IMR-90 (cell line): ENCODE measurements around the gene RING1. TPM values are rescaled to one million over a fixed set of nuclear protein-coding genes. Genes with fewer than 3 reads are reported as not detected.
A peak's percentile ranks its signal among the peaks of the same experiment; 100 is the strongest.

Experiments
- ATAC-seq: fragments of 200-7000 bp; cut with Tn5 transposase; 2 replicates; pipeline ENCODE4 v1.9.1; 2020; ENCODE audit warnings: low read depth, mild to moderate bottlenecking, moderate library complexity
- BruUV-seq: library from RNA; stranded (reverse); fragments of 400-500 nt; replicated peaks from 2 replicates; lab custom pipeline; 2021; lab: Mats Ljungman, UMichigan
- CTCF ChIA-PET: fragments of 300-600 bp; formaldehyde crosslinking; extraction: SDS; loops from one replicate; lab custom pipeline; 2021; ENCODE audit warnings: antibody characterized with exemption; lab: Yijun Ruan, JAX
- POLR2A ChIA-PET: fragments of 300-600 bp; sonication (Branson Sonifier 250); formaldehyde crosslinking; loops from one replicate; lab custom pipeline; 2022; ENCODE audit warnings: antibody characterized with exemption; ENCODE audit not compliant: unreplicated experiment; lab: Charles Lee
- DNase-seq: peaks from one replicate; pipeline ENCODE4 v3.0.0; 2013
- H2AFZ ChIP-seq: replicated peaks from 2 replicates; pipeline ENCODE3; 2013; ENCODE audit warnings: low read length, mild to moderate bottlenecking; ENCODE audit not compliant: poor library complexity
- H2AK5ac ChIP-seq: 2 replicates; pipeline ENCODE4 v1.6.1; 2013; ENCODE audit warnings: low read depth, low read length, inconsistent platforms
- H2AK9ac ChIP-seq: replicated peaks from 2 replicates; pipeline ENCODE3; 2013; ENCODE audit warnings: mild to moderate bottlenecking, low read depth, low read length, moderate library complexity; ENCODE audit not compliant: poor library complexity
- H2BK120ac ChIP-seq: 2 replicates; pipeline ENCODE4 v1.6.1; 2013; ENCODE audit warnings: low read depth, low read length, inconsistent platforms
- H2BK15ac ChIP-seq: 3 replicates; pipeline ENCODE4 v1.6.1; 2013; ENCODE audit warnings: low read depth, low read length, inconsistent platforms
- H2BK20ac ChIP-seq: 2 replicates; pipeline ENCODE4 v1.6.1; 2013; ENCODE audit warnings: low read depth, mild to moderate bottlenecking, inconsistent platforms, low read length, moderate library complexity
- H2BK5ac ChIP-seq: 2 replicates; pipeline ENCODE4 v1.6.1; 2013; ENCODE audit warnings: mild to moderate bottlenecking, low read depth, low read length, inconsistent platforms; ENCODE audit not compliant: poor library complexity, severe bottlenecking
- H3K14ac ChIP-seq: replicated peaks from 2 replicates; pipeline ENCODE4 v1.6.1; 2013; ENCODE audit warnings: low read depth, low read length, inconsistent platforms
- H3K18ac ChIP-seq: 2 replicates; pipeline ENCODE4 v1.6.1; 2013; ENCODE audit warnings: low read depth, low read length, control low read depth
- H3K23ac ChIP-seq: 2 replicates; pipeline ENCODE4 v1.6.1; 2013; ENCODE audit warnings: low read depth, low read length, inconsistent platforms
- H3K27ac ChIP-seq: 2 replicates; pipeline ENCODE4 v1.5.1; 2013; ENCODE audit warnings: mild to moderate bottlenecking, control low read depth, low read length; ENCODE audit not compliant: insufficient read depth
- H3K27me3 ChIP-seq: 2 replicates; pipeline ENCODE4 v1.6.1; 2013; ENCODE audit warnings: low read length; ENCODE audit not compliant: control insufficient read depth, insufficient read depth
- H3K36me3 ChIP-seq: 2 replicates; pipeline ENCODE4 v1.6.1; 2013; ENCODE audit warnings: low read length, mixed read lengths; ENCODE audit not compliant: control insufficient read depth, insufficient read depth
- H3K4ac ChIP-seq: 2 replicates; pipeline ENCODE4 v1.6.1; 2013; ENCODE audit warnings: low read depth, low read length, inconsistent platforms
- H3K4me1 ChIP-seq: 2 replicates; pipeline ENCODE4 v1.6.1; 2013; ENCODE audit warnings: low read length, mixed read lengths; ENCODE audit not compliant: control insufficient read depth, insufficient read depth
- H3K4me2 ChIP-seq: 2 replicates; pipeline ENCODE4 v1.6.1; 2013; ENCODE audit warnings: low read depth, mild to moderate bottlenecking, control low read depth, low read length, moderate library complexity
- H3K4me3 ChIP-seq: 2 replicates; pipeline ENCODE4 v1.5.1; 2013; ENCODE audit warnings: low read depth, mild to moderate bottlenecking, control low read depth, low read length, moderate library complexity; ENCODE audit not compliant: insufficient read depth
- H3K56ac ChIP-seq: 2 replicates; pipeline ENCODE4 v1.6.1; 2013; ENCODE audit warnings: low read length, inconsistent platforms; ENCODE audit not compliant: insufficient read depth; ENCODE audit errors: extremely low read depth
- H3K79me1 ChIP-seq, 2 experiments: 2 replicates each; pipeline ENCODE4 v1.6.1; 2013; ENCODE audit warnings: low read length in 2 of 2, inconsistent platforms in 1 of 2, low read depth in 1 of 2
- H3K9ac ChIP-seq: 2 replicates; pipeline ENCODE4 v1.6.1; 2013; ENCODE audit warnings: low read depth, low read length, control low read depth
- H3K9me1 ChIP-seq: 2 replicates; pipeline ENCODE4 v1.6.1; 2013; ENCODE audit warnings: low read length, inconsistent platforms; ENCODE audit not compliant: insufficient read depth
- H3K9me3 ChIP-seq: 2 replicates; pipeline ENCODE4 v1.6.1; 2013; ENCODE audit warnings: low read length; ENCODE audit not compliant: control insufficient read depth, insufficient read depth
- H4K20me1 ChIP-seq: 2 replicates; pipeline ENCODE4 v1.6.1; 2013; ENCODE audit warnings: low read length, inconsistent platforms; ENCODE audit not compliant: insufficient read depth
- H4K5ac ChIP-seq: 2 replicates; pipeline ENCODE4 v1.6.1; 2013; ENCODE audit warnings: mild to moderate bottlenecking, low read depth, low read length, control low read depth
- H4K8ac ChIP-seq, 2 experiments: 2 replicates each; pipeline ENCODE4 v1.6.1; 2013; ENCODE audit warnings: low read depth in 2 of 2, low read length in 2 of 2, control low read depth in 1 of 2, inconsistent platforms in 1 of 2
- H4K91ac ChIP-seq: 2 replicates; pipeline ENCODE4 v1.6.1; 2013; ENCODE audit warnings: low read depth, low read length, inconsistent platforms; ENCODE audit not compliant: insufficient read depth
- BHLHE40 ChIP-seq: fragments of 150-350 bp; IDR thresholded peaks from 2 replicates; pipeline ENCODE4 v1.6.1; 2016; ENCODE audit warnings: mild to moderate bottlenecking, low read depth, low read length
- CEBPB ChIP-seq: IDR thresholded peaks from 2 replicates; pipeline ENCODE4 v1.6.1; 2012; ENCODE audit warnings: low read depth, low read length, improper control_type of control experiment
- CHD1 ChIP-seq: IDR thresholded peaks from 2 replicates; pipeline ENCODE4 v1.6.1; 2012; ENCODE audit warnings: low read depth, low read length, improper control_type of control experiment
- CTCF ChIP-seq: conservative IDR thresholded peaks from 2 replicates; pipeline ENCODE4 v1.5.1; 2012; ENCODE audit warnings: mild to moderate bottlenecking, low read depth, low read length, improper control_type of control experiment
- ELK1 ChIP-seq: fragments of 150-350 bp; IDR thresholded peaks from 2 replicates; pipeline ENCODE4 v1.6.1; 2016; ENCODE audit warnings: low read depth, mild to moderate bottlenecking, low read length, moderate library complexity, borderline replicate concordance
- FOS ChIP-seq: fragments of 150-350 bp; IDR thresholded peaks from 2 replicates; pipeline ENCODE4 v1.6.1; 2016; ENCODE audit warnings: low read depth, low read length
- MAZ ChIP-seq: IDR thresholded peaks from 2 replicates; pipeline ENCODE4 v1.6.1; 2012; ENCODE audit warnings: low read depth, mild to moderate bottlenecking, low read length, improper control_type of control experiment, moderate library complexity, borderline replicate concordance
- NFE2L2 ChIP-seq: fragments of 150-350 bp; IDR thresholded peaks from 2 replicates; pipeline ENCODE4 v1.6.1; 2016; ENCODE audit warnings: low read depth, mild to moderate bottlenecking, low read length
- POLR2A ChIP-seq: IDR thresholded peaks from 2 replicates; pipeline ENCODE4 v1.6.1; 2012; ENCODE audit warnings: mild to moderate bottlenecking, low read depth, low read length
- RCOR1 ChIP-seq: IDR thresholded peaks from 2 replicates; pipeline ENCODE4 v1.6.1; 2012; ENCODE audit warnings: mild to moderate bottlenecking, low read length, improper control_type of control experiment; ENCODE audit not compliant: insufficient replicate concordance
- RFX5 ChIP-seq: IDR thresholded peaks from 2 replicates; pipeline ENCODE4 v1.8.0; 2012; ENCODE audit warnings: low read depth, mild to moderate bottlenecking, low read length, moderate library complexity
- SMC3 ChIP-seq: fragments of 150-350 bp; IDR thresholded peaks from 2 replicates; pipeline ENCODE4 v1.6.1; 2016; ENCODE audit warnings: low read depth, mild to moderate bottlenecking, antibody characterized with exemption, low read length, moderate library complexity
- WGBS, 2 experiments: methylation state at CpG; one replicate each; pipeline versions ENCODE4 v1.1.5 to v1.1.7; 2013; ENCODE audit warnings: missing lambda C conversion rate in 2 of 2; ENCODE audit not compliant: insufficient read length in 1 of 2; ENCODE audit errors: extremely low coverage in 2 of 2; 5-methylcytosine and 5-hydroxymethylcytosine counted together
- dilution Hi-C: fragments of 300-500 bp; cut with HindIII; formaldehyde crosslinking; loops from one replicate; pipeline ENCODE4 v1.14.3; 2018; ENCODE audit warnings: low sequenced_read_pairs; ENCODE audit not compliant: unreplicated experiment
- in situ Hi-C: fragments of 300-500 bp; cut with MboI; formaldehyde crosslinking; loops from 3 replicates; pipeline ENCODE4 v1.14.3; 2019; ENCODE audit warnings: low sequenced_read_pairs, inconsistent platforms, mixed read lengths
- intact Hi-C: fragments of 100-400 bp; cut with micrococcal nuclease; formaldehyde crosslinking; loops from 2 replicates; pipeline ENCODE4 v1.10.0; 2022
- polyA plus RNA-seq, 3 experiments: library from polyadenylated mRNA; depleted of rRNA; stranded (reverse); fragments of >200 nt; gene quantifications; 2 replicates each; pipeline ENCODE4 v1.2.3, GENCODE V29; 2012; ENCODE audit warnings: low replicate concordance in 1 of 3
- total RNA-seq: library from RNA; depleted of rRNA; stranded (reverse); fragments of >200 nt; gene quantifications from 2 replicates; pipeline ENCODE4 v1.2.3, GENCODE V29; 2012
- TF ChIP-seq, protein P1 (sequence below): fragments of 150-350 bp; IDR thresholded peaks from 2 replicates; pipeline ENCODE4 v1.6.1; 2017; ENCODE audit warnings: mild to moderate bottlenecking, antibody characterized with exemption, low read length, low read depth

Gene RING1
- total and polyA plus RNA-seq, 2 of the 4 experiments (the other 2 are of a cell fraction): 14.9 to 40.8 TPM

DNA sequence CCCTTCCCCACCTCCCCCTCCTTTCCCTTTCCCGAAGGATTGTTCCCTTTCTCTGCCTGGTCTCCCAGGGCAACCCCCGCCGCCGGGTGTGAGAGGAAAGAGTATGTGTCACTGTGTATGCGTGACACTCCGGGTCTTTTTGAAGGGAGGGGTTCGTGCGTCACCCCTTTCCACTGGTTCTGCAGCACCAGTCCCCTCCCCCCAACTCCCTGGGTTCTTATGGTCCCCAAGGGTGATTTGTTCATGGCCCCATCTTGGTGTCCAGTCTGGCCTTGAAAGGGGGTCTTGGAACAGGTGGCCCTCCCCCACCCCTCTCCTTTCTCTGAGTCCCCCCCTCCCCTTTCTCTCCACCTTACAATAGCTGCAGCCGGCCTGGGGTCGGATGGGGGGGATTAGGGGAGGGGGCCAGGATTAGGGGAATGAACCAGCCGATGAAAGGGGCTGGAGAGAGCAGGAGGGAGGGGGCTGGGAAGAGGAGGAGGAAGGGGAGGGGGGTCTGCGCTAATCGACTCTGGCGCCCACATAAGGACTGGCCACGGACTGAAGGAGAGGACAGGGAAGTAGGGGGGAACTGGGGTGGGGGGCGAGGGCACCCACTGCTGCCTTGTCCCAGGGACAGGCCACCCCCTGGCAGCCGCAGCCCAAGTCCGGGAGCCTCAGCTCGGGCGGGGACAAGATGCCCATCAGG is 1.3 kb upstream of the RING1 start:
- no TSS peak for BruUV-seq
- peak overlapping the region; percentile 91 for H3K14ac ChIP-seq
- dilution Hi-C loops: no loop called here
- peak overlapping the region; percentile 90 for H3K4me3 ChIP-seq
- H2BK20ac ChIP-seq: peak overlapping the region; percentile 62
- CTCF ChIA-PET: no interaction called here
- peaks cover 17 to 74% of the 10 kb centered on the region in 2 experiments for H3K79me1 ChIP-seq
- H3K9ac ChIP-seq: peak overlapping the region; percentile 96
- peaks cover 31% of the 10 kb centered on the region for H3K9me1 ChIP-seq
- DNase-seq: peak; percentile 72
- in situ Hi-C loops: no loop called here
- peak overlapping the region; percentile 95 for H2AFZ ChIP-seq
- H4K20me1 ChIP-seq: peaks cover 18% of the 10 kb centered on the region; the same call in 1 of the 2 replicates
- peak overlapping the region; percentile 12 for H3K18ac ChIP-seq
- peaks cover 38% of the 10 kb centered on the region for H3K36me3 ChIP-seq
- no peak for TF ChIP-seq RCOR1
- TF ChIP-seq, protein P1, sequence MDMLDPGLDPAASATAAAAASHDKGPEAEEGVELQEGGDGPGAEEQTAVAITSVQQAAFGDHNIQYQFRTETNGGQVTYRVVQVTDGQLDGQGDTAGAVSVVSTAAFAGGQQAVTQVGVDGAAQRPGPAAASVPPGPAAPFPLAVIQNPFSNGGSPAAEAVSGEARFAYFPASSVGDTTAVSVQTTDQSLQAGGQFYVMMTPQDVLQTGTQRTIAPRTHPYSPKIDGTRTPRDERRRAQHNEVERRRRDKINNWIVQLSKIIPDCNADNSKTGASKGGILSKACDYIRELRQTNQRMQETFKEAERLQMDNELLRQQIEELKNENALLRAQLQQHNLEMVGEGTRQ: no peak
- TF ChIP-seq FOS: peak; percentile 65
- TF ChIP-seq SMC3: no peak; the same call in 1 of the 2 replicates
- TF ChIP-seq ELK1: no peak
- no peak for TF ChIP-seq CEBPB
- no peak for TF ChIP-seq CTCF
- TF ChIP-seq RFX5: no peak
- TF ChIP-seq CHD1: no peak
- no peak for TF ChIP-seq POLR2A
- TF ChIP-seq MAZ: peak; percentile 64
- peak; percentile 20; the same call in 1 of the 2 replicates for TF ChIP-seq BHLHE40
- no peak for TF ChIP-seq NFE2L2
- H3K27me3 ChIP-seq: no peaks in the 10 kb centered on the region
- intact Hi-C loops: no loop called here
- peak overlapping the region; percentile 94 for H4K5ac ChIP-seq
- H3K56ac ChIP-seq: no peak overlapping the region
- H2AK9ac ChIP-seq: peak overlapping the region; percentile 95
- H3K4me2 ChIP-seq: peak overlapping the region; percentile 97
- H2AK5ac ChIP-seq: peak overlapping the region; percentile 91
- peak overlapping the region; percentile 99 for H3K23ac ChIP-seq
- H4K8ac ChIP-seq: peak overlapping the region; percentile 90 to 100
- POLR2A ChIA-PET: no interaction called here
- H2BK15ac ChIP-seq: peak overlapping the region; percentile 84; the same call in 1 of the 3 replicates
- peaks cover 30% of the 10 kb centered on the region for H3K4me1 ChIP-seq
- peak overlapping the region; percentile 84 for H4K91ac ChIP-seq
- no peak for ATAC-seq
- H2BK120ac ChIP-seq: peak overlapping the region; percentile 59; the same call in 1 of the 2 replicates
- peak overlapping the region; percentile 97 for H3K4ac ChIP-seq
- H3K27ac ChIP-seq: peak overlapping the region; percentile 94
- no peaks in the 10 kb centered on the region for H3K9me3 ChIP-seq
- WGBS, 2 experiments: 12% methylated on average over 4 of the region's 20 CpGs; no CpG with 5 or more reads in 1 of the 2 experiments
- H2BK5ac ChIP-seq: peak overlapping the region; percentile 78
